Measurements from ENCODE around the gene RIN2. TPM values are rescaled to one million over a fixed set of nuclear protein-coding genes. Genes with fewer than 3 reads are reported as not detected.

Gene RIN2
- total RNA-seq, 1 experiment from 2014 or later: 1.0 TPM

- Histone ChIP-seq H2BK120ac (ENCODE audit: low read depth, low read length, poor library complexity, severe bottlenecking) (no peak overlapping the region), H4K5ac (ENCODE audit: insufficient read length, low read depth, low read length) (no peak overlapping the region), H3K23ac (ENCODE audit: insufficient read length, low read depth, low read length) (no peak overlapping the region), H3K79me2 (ENCODE audit: insufficient read depth, low read length) (no peaks in the 10 kb centered on the region), H4K8ac (replicated peaks; ENCODE audit: insufficient read length, low read depth, low read length) (no peak overlapping the region), H2BK15ac (ENCODE audit: low read depth, low read length) (no peak overlapping the region), H3T11ph (ENCODE audit: low read length) (no peak overlapping the region), H3K27ac (ENCODE audit: insufficient read length, low read depth, low read length) (no peak overlapping the region), H2BK5ac (ENCODE audit: insufficient read length, low read length) (no peak overlapping the region), H3K9ac (ENCODE audit: extremely low read depth, insufficient read length, low read length) (no peak overlapping the region), H3K27me3 (ENCODE audit: insufficient read depth, low read length) (no peaks in the 10 kb centered on the region), H3K18ac (ENCODE audit: insufficient read length, low read depth, low read length) (no peak overlapping the region), H3K4me2 (ENCODE audit: insufficient read depth, insufficient read length, low read length) (no peak overlapping the region), H3K14ac (ENCODE audit: insufficient read depth, low read length) (no peak overlapping the region), H2BK20ac (ENCODE audit: low read depth, low read length, poor library complexity, severe bottlenecking) (no peak overlapping the region), H3K4me1 (ENCODE audit: insufficient read depth, low read length) (no peaks in the 10 kb centered on the region; the same call in 1 of the 2 replicates), H2BK12ac (ENCODE audit: insufficient read length, low read depth, low read length) (no peak overlapping the region), H4K20me1 (ENCODE audit: control insufficient read depth, insufficient read depth, insufficient read length) (no peaks in the 10 kb centered on the region), H2AK5ac (ENCODE audit: insufficient read length, low read length) (no peak overlapping the region), H3K23me2 (ENCODE audit: insufficient read length, low read depth, low read length, poor library complexity, severe bottlenecking) (no peaks in the 10 kb centered on the region), H3K79me1 (ENCODE audit: insufficient read depth, low read depth, low read length, poor library complexity, severe bottlenecking) (no peaks in the 10 kb centered on the region), H2AFZ (ENCODE audit: low read length) (no peak overlapping the region), H4K91ac (ENCODE audit: insufficient read length, low read depth, low read length) (no peak overlapping the region), H3K56ac (ENCODE audit: insufficient read length, low read depth, low read length) (no peak overlapping the region), H3K4ac (ENCODE audit: low read depth, low read length) (no peak overlapping the region), H3K9me3 (ENCODE audit: control insufficient read depth, low read depth, low read length) (no peaks in the 10 kb centered on the region)
- WGBS (ENCODE audit: extremely low coverage, insufficient read length, low lambda C conversion rate): no CpG with 5 or more reads among the region's 5 CpGs
- peaks cover 0 to 7% (median 3%) of the 10 kb centered on the region in 3 experiments; a peak in 3 of 7 replicates for H3K36me3 Mint-ChIP-seq (ENCODE audit: insufficient read depth in 1 of 3, low read depth in 3 of 3)
- H3K4me1 Mint-ChIP-seq: peaks cover 20 to 26% of the 10 kb centered on the region in 2 experiments
- H3K27ac Mint-ChIP-seq: no peak overlapping the region
- DNase-seq: no peak
- 0 out of 2 replicates have a peak, but pooled peaks cover 2% of the 10 kb centered on the region for H3K27me3 Mint-ChIP-seq (ENCODE audit: low read depth)
- peak; percentile 52; the same call in 2 of the 3 replicates for TF ChIP-seq CTCF (conservative IDR thresholded peaks at IDR 0.05)
- H3K4me3 Mint-ChIP-seq: no peak overlapping the region
- peaks cover 6 to 11% of the 10 kb centered on the region in 2 experiments for H3K9me3 Mint-ChIP-seq
These were observed 31.0 kb downstream of the RIN2 start for GRCh38 chr20:19789009-19789408.

All from H9 (cell line).